C1 segment of cervical spinal cord (tissue), 14 donors: ENCODE results near the gene ADD2.
"Not testable (repeated sequence)": the region's sequence is repeated elsewhere in the genome, so short reads cannot be mapped to it uniquely, and the experiment has no call there.

Experiments used
- DNase-seq, 14 donors: peaks; one replicate each; lab custom pipeline; 2025; lab: John Stamatoyannopoulos, UW

Gene ADD2

DNA sequence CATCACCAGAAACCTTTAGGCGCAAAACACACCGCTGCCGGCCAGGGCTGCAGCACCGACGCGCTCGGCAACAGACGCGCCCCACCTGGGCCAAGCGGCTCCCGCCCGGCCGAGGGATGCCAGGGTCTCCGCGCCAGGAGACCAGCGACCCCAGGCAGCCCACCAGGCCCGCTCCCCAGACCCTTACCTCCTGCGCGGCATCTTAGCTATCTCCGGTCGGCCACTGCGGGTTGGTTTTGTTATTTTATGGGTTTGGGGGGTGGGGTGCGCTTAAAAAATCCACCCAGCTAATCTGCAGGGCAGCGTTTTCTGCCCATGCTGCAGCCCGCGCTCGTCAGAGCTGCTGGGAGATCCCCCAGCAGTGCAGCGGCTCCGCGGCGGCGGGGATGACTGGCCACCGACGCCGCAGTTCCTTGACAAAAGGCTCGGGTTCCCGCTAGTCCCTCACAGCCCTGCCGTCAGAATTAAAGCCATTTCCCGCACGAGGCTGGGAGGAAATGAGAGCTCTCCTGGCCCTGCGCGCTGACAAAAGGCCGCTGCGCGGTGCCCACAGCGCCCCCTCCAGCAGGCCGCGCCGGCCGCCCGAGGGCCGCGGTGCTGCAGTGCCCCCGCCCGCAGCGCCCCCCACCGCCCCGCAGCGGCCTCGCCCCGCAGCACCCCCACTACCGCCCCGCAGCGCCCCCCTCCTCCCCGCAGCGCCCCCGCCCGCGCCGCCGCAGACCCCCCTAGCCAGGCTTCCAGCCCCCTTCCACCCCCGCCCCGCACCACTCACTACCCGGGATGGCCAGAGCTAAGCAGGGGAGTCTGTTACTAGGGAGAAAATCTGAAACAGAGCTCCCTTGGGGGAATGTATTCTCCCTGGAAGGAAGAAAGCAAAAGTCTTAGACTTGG is at the start of gene ADD2:
TSS of gene ADD2 (minus strand) at position 502 of the 891 bp plus-strand sequence. CDS start 61,792 bp downstream, outside the sequence.
- DNase-seq = peak in 11 of 14 donors; percentile 4 to 79 (median 31)

- DNase-seq = no peak
These were observed 49.4 kb upstream of the ADD2 start for GRCh38 chr2:70817284-70817954.

DNA sequence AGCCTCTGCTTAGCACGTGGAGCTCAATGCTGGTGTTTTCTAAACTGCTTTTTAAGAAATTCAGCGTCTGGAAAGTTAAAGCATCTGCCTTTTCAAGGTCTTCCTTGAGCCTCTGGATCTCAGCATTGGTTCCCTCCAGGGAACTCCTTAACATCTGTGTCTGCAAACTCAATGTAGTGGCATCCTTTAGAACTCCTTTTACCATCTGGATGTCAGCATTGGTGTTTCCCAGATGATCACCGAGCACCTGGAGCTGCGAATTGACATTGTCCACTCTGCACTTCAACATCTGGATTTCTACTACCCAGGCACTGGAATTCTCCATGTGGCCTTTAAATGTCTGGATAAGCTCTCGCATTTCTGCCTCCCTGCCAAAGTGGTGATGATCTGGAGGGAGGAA is 48.7 kb upstream of the ADD2 start:
- DNase-seq = no peak

- no peak for DNase-seq
These were observed 41.3 kb upstream of the ADD2 start for GRCh38 chr2:70808983-70809958.

- DNase-seq = no peak
These were observed 39.8 kb upstream of the ADD2 start for GRCh38 chr2:70807828-70808118.

GRCh38 chr2:70807102-70807827 is 39.3 kb upstream of the ADD2 start:
- no peak for DNase-seq

DNA sequence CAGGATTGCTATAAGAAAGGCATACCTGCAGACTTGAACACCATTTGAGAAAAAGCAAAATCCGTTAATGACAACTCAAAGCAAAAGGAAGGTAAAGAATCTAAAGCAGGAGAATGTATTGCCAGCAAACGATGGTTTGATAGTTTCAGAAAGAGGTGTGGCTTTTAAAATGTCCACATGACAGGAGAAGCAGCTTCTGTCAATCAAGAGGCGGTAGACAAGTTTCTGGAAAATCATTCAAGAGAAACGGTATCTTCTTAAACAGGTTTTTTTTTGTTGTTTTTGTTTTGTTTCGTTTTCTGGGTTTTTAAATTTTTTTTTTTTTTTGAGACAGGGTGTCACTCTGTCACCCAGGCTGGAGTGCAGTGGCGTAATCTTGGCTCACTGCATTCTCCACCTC is 38.6 kb upstream of the ADD2 start:
- DNase-seq = no peak

DNA sequence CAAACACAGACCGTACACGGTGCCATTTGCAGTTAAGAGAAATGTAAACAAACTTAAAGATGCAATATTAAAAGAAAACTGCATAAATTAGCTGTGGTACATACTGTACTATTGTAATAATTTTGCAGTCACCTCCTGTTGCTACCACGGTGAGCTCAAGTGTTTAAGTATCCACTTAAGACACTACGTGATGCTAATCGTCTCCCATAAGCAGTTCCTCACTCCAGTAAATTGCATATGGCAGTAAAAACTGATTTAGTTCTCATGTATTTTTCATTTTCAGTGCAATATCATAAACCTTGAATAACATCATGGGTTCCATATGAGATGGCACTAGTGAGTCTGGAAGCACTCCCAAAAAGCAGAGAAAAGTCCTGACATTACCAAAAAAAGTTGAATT is 38.0 kb upstream of the ADD2 start:
- no peak for DNase-seq

DNA sequence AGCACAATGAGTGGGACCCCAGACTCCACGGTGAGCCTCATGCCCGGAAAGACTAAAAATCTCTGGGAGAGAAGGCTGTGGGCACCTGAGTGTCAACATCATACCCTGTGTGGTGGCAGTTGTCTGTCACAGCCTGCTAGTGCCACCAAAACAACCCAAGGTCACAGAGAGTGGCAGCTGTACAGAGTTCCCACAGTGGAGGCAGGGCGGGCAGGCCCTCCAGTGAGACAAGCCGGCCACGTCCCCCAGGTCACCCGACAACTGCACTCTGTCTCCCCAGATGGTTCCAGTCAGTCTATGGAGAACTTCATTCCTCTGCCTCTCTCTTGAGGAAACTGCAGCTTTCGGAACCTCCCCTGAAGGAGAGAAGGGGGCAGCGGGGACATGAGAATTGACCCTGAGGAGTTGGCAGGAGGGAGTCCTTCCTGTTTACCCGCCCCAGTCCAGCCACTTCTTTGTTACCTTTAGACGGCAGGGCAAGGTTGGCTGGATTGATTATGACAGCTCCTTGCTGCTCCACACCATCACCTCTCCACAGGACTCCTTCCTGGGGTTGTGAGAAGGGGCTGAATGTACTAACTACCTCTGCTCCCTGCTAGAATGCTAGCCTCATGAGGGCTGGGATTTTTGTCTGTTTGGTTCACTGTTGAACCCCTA is 33.7 kb upstream of the ADD2 start:
- DNase-seq = no peak

DNA sequence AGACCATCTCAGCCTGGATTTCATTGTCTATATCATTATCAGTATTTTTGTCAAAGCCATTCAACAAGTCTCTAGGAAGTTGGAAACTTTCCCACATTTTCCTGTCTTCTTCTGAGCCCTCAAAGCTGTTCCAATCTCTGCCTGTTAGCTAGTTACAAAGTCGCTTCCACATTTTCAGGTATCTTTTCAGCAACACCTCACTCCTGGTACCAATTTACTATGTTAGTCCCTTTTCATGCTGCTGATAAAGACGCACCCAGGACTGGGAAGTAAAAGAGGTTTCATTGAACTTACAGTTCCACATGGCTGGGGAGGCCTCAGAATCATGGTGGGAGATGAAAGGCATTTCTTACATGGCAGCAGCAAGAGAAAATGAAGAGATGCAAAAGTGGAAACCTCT is 31.7 kb upstream of the ADD2 start:
- DNase-seq = no peak

DNA sequence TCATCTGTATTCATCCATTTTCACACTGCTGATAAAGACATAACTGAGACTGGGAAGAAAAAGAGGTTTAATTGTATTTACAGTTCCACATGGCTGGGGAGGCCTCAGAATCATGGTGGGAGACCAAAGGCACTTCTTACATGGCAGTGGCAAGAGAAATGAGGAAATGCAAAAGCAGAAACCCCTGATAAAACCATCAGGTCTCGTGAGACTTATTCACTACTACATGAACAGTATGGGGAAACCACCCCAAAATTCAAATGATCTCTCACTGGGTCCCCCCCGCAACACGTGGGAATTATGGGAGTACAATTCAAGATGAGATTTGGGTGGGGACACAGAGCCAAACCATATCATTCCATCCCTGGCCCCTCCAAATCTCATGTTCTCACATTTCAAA is 30.0 kb upstream of the ADD2 start:
- DNase-seq = not testable (repeated sequence)

DNA sequence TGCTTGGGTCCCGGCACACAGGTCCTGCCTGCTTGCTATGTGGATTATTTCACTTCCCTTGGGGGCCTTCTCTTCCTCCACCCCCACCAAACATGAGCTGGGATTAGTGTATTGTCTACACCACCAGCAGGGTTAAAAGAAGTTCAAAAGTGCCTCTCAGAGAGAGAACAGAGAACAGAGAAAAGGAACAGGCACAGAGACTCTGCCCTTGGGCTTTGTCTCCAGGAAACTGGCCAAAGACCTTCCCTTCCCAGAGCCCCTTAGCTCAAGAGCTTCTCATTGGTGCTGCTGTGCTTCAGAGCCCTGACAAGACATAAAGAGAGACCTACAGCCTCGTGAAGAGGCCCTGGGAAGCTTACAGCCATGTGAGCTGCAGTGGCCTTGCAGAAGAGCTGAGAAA is 29.5 kb upstream of the ADD2 start:
- no peak for DNase-seq

- no peak for DNase-seq
These were observed 28.3 kb upstream of the ADD2 start for GRCh38 chr2:70796262-70796661.

- no peak for DNase-seq
These were observed 27.4 kb upstream of the ADD2 start for GRCh38 chr2:70795164-70795995.

GRCh38 chr2:70793450-70793849 is 25.4 kb upstream of the ADD2 start:
- DNase-seq = peak in 1 of 14 donors; percentile 7

GRCh38 chr2:70790136-70790828 is 22.3 kb upstream of the ADD2 start, which contains the start of gene FIGLA:
Gene FIGLA, minus strand, starts transcription at chr2:70790643. Its CDS starts 5 bp downstream, at chr2:70790638.
- no peak for DNase-seq

DNA sequence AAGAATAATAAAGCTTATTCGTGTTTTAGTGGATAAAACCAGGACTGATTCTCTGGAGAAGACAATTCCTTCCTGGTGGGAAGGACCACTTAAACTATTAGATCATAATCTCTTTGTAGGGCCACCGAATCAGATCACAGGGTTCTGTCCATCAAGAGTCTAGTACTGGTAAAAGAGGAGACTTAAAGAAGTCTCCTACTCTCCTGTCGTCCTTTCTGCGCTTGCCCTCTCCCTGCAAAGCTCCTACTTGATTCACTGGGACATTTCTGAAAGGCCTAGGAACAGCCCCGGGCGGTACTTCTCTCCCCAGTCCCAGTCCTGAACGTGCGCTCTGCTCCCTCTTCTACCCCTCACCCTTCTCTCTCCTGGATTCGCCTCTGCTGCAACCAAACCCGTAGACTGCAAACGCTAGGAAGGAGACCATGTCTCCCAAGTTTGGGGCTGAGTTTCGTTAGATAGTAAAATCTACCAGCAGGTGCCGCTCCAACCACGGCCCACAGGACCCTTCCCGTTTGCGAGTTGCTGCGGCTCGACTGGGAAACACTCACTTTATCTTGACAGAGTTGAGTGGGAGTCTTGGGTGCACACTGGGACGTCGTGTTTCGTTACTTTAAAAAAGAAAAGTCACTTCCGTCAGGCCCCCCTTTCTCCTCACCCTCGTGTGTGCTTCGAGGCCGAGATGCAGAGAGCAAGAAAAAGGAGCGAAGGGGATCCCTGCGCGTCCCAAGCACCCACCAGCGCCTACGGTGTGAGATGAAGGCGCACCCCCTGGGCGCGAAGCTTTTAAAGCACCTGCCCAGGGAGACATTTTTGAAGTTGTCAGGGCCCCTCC is 21.5 kb upstream of the ADD2 start:
- DNase-seq = peak in 12 of 14 donors; percentile 12 to 64 (median 28)
